Activated CD4-positive, alpha-beta T cell treated with anti-CD3 and anti-CD28 coated beads for 48 hours (primary cell): Measurements from ENCODE around the gene CGN.

Experiments
- DNase-seq: peaks from one replicate; pipeline ENCODE4 v3.0.0-alpha.2; 2020

Gene CGN

DNA sequence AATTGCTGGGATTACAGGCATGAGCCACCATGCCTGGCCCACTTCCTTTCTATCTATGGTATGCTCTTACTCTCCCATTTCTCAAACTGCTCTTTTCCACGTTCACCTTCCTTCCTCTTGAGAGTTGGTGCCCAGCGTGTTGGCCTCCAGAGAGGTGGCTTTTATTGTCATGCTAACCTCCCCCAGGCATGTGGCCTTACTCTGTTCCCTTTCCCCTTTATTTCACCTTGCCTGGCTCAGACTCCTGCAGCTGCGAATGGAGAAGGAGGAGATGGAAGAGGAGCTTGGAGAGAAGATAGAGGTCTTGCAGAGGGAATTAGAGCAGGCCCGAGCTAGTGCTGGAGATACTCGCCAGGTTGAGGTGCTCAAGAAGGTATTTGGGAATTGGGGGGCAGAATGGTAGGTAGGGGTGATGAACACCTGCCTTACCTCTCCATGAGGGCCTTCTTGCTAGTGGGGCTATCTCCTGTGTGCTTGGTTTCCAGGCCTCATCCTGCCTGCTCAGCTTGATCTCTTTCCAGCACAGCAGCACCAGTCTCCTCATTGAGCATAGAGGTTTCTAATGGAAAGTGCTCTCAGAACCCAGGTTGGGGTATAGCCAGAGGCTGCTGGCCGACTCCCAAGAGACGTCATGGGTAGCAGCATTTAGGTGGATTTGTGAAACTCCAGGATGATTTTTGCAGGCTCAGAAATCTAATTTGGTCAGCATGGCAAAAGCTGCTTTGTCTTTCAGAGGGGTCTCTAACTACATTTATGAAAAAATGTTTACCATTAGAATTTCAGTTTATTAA, 15.7 kb downstream of the CGN start:
- DNase-seq, result no peak

DNA sequence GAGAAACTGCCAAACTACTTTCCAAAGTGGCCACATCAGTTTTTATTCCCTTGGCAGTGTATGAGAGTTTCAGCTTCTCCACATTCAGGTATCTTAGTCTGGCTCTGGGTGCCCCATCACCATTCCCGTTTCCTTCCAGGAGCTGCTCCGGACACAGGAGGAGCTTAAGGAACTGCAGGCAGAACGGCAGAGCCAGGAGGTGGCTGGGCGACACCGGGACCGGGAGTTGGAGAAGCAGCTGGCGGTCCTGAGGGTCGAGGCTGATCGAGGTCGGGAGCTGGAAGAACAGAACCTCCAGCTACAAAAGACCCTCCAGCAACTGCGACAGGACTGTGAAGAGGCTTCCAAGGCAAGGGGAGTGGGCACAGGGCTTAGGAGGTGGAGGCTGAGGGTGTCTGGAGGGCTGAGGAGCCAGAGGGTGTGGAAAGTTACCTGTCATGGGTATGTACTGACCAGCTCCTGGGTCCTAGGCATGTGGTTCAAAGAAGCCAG, 18.1 kb downstream of the CGN start:
- no peak for DNase-seq

DNA sequence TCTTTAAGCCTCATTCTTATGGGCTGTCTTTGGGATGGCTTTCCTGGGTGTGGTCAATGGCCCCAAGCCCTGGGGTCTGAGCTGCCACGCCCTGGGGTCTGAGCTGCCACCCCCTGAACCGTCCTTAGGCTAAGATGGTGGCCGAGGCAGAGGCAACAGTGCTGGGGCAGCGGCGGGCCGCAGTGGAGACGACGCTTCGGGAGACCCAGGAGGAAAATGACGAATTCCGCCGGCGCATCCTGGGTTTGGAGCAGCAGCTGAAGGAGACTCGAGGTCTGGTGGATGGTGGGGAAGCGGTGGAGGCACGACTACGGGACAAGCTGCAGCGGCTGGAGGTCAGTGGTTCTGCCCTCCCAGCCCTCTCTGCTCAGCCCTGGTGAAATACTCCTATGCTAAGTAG, 18.6 kb downstream of the CGN start:
- DNase-seq, result no peak

DNA sequence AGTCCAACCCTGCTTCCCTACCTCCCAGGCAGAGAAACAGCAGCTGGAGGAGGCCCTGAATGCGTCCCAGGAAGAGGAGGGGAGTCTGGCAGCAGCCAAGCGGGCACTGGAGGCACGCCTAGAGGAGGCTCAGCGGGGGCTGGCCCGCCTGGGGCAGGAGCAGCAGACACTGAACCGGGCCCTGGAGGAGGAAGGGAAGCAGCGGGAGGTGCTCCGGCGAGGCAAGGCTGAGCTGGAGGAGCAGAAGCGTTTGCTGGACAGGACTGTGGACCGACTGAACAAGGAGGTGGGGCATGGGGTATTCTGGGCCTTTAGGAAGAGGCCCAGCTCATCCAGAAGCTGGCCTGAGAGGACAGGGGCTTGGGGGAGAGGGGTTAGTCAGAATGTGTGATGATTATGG, 19.3 kb downstream of the CGN start:
- no peak for DNase-seq

DNA sequence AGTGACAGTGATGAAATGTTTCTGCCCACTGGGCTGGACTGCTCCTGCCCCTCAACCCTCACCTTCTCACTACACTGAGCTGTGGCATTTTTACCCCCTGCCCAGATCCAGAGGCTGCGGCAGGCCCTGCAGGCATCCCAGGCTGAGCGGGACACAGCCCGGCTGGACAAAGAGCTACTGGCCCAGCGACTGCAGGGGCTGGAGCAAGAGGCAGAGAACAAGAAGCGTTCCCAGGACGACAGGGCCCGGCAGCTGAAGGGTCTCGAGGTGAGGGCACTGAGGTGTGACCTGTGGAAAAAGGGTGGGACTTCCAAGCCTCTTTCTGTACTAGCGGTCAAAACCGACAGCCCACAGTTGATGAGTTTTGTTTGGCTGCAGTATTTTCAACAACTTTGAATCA, 22.7 kb downstream of the CGN start:
- DNase-seq, result no peak

DNA sequence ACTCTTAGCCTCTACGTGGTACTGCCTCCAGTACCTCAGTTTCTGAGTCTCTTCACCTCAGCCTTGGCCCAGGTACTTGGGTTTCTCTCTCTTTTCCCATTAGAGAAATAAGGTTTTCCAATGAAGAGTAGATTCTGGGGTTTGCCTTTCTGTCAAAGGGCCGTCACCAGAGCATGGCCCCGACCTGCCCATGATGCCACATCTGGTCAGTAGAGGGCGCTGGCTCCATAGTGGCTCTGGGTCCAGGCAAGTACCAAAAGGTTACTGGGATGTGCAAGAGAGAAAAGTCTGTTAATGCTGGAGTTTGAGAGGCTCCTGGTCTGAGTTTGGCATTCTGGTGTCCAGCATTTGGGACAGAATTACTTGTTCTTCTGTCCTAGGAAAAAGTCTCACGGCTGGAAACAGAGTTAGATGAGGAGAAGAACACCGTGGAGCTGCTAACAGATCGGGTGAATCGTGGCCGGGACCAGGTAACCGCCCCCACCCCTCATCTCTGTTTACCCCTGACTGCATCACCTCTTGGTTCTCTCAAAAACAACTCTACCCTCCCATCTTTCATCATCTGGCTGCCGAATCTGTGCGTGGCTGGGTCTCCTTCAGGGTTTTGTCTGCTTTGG, 23.6 kb downstream of the CGN start:
- peak; percentile 88 for DNase-seq

DNA sequence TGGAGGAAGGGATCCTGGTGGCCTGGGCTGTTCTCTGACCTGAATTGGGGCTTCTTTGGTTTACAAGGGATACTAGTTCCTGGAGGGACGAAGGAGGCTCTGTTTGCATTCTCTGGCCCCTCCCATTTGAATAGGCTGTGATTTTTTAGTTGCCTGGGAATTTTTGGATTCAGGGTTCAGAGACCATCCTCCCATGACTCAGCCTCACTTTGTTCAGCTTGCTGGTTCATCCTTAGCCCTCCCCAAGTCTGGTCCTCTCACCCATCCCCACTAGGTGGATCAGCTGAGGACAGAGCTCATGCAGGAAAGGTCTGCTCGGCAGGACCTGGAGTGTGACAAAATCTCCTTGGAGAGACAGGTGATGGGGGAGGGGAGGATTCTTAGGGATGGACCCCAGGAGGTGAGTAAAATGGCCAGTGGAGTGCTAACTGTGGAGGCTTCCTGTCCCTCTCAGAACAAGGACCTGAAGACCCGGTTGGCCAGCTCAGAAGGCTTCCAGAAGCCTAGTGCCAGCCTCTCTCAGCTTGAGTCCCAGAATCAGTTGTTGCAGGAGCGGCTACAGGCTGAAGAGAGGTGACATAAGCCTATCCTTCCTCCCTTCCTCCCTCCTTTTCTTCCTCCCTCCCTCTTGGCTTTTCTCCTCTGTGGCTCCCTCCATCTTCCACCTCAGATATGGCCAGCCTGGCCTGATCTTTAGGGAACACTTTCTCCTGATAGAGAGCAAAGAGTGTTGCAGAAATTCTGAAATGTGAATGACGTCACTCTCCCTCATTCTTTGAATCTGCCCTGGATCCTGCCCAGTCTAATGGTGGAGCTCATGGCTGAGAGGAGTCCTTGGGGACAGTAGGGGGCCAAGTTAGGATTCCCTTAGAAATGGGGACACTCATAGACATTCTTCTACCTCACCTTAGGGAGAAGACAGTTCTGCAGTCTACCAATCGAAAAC, 24.4 kb downstream of the CGN start:
- DNase-seq, result no peak

DNA sequence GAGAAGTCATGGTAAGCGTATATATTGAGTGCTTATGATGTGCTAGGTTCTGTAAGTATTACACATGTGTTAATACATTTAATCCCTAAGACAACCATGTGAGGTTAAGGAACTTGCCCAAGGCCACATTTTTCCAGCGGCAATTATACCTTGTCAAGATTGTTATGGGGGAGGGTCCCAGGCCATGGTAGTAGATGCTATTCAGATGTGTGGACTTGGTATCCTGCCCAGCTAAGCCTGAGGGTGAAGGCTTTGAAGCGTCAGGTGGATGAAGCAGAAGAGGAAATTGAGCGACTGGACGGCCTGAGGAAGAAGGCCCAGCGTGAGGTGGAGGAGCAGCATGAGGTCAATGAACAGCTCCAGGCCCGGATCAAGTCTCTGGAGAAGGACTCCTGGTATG, 25.3 kb downstream of the CGN start:
- no peak for DNase-seq

DNA sequence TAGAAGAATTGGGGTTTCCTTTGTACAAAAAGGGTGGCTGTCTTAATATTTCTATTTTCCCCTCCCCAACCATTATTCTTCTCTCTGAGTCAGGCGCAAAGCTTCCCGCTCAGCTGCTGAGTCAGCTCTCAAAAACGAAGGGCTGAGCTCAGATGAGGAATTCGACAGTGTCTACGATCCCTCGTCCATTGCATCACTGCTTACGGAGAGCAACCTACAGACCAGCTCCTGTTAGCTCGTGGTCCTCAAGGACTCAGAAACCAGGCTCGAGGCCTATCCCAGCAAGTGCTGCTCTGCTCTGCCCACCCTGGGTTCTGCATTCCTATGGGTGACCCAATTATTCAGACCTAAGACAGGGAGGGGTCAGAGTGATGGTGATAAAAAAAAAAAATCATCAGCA, 25.9 kb downstream of the CGN start:
- no peak for DNase-seq

DNA sequence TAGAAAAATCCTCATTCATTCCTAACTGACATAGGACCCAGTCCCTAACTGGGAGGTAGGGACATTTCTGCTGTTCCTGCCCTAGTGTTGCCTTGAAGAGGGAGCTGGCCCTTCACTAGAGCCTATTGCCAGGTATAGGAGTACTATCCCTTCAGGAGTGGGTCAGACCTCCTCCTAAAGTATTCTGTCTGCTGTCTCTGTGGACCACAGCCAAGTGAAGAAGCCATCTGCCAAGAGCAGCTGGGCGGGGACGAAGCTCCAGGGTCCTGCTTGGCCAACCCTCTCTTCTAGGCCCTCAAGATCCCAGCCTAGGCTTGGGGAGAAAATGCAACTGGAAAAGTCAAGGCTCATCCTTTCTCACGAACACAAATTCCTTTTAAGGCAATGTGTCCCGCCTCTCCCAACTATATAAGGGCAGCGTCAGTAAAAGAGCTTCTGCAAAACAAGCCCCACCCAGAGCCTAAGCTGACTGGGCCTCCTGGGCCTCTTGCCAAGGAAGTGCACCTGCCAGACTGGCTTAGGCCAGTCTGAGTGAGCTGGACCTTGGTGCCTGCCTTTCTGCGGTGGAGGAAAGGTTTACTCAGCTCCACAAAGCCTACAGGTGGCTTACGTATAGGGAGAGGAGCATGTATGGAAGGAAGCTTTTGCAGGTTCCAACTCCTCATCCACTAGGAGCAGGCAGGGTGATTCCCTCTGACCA, 28.3 kb downstream of the CGN start:
- peak; percentile 53 for DNase-seq

DNA sequence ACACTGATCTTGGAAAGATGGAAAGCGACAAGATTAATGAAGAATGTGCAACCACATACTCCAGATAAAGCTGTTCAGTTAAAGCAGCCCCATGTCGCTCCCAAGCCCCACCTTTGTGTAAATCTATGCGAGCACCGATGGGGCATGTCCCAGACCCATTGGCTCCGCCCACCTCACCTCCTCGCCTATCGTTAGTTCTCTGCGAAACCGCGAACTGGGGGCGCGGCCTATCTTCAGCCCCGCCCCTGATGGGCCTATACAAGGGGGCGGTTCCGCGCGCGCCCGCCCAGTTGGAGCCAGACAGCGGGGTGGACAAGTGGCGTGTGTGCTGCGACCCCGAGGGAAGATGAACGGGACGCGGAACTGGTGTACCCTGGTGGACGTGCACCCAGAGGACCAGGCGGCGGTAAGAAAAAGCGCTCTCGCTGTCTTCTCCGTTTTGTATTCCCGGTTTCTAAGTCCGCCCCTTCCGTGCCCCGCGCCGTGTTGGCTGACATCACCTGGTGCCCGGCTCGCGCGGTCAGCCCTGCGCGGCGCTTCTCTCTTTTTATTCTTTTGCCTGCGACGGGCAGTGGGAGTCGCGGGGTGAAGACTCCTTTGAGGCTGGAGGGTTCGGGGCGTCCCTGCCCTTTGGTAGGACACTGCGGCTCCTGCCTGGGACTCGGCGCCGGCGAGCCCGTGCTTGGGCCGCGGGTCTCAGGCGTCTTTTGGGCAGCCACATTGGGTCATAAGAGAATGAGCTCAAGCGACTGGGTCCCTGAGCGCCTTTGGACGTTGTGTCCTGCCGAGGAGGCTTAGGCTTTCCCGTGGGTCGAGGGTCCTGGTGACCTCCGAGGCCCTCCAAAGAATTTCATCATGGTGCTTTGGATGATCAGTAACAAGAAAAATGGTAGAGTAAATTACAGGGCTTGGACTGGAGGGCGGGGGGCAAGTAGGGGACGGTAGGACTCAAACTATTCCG, 29.1 kb downstream of the CGN start, which contains the start of gene TUFT1:
Gene TUFT1 (plus strand): TSS at position 289 of the 961 bp plus-strand sequence. CDS start 58 bp downstream, at position 347.
- peak; percentile 97 for DNase-seq

DNA sequence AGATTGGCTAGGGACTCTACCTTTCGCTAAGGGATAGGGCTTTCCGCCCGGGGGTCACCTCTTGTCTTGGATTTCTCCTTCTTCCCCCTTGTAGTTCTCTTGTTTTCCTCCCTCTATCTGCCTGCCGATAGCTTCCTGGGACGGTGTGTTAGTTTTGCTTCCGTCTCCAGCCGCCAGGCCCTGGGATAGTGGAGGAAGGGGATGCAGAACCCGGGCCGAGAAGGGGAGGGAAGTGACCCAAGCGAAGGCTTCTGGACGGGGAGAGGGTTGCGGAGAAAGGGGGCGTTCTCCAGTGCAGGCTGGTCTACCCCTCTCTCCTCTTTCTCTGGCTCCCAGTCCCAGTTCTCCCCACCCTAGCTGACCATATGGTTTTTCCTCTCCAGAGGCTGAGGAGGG, 29.8 kb downstream of the CGN start:
- DNase-seq, result no peak

DNA sequence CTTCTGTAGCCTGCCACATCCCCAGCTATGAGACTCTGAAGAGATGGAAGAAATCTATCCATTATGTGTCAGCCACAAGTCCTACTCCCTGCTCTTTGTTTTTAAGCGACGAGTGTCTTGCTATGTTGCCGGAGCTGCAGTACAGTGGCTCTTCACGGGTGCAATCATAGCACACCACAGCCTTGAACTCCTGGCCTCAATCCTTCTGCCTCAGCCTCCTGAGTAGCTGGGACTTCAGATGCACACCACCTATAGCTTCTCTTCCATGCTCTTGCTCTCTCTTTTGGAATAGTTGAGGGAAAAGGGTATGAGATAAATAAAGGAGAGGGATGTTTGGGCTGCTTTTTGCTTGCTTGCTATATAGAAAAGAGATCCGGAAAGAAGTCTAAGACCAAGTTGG, 30.6 kb downstream of the CGN start:
- no peak for DNase-seq

DNA sequence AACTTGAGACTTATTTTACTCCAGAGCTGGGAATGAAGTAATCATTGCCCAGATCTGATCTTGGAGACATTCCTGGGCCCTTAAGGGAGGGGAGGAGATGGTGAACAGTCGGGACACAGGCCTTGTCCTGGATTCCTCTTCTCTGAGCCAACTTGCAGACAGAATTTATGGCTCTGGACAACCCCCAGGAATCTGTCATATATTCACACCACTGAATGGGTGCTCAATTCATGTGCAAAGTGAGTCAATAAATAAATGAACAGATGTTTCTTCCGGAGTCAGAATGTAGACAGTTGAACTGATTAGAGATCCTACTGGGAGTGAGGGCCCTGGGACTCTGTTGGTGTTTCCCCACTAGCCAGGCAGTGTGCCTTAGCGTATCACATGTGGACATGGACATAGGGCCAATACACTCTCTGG, 31.5 kb downstream of the CGN start:
- DNase-seq, result no peak

DNA sequence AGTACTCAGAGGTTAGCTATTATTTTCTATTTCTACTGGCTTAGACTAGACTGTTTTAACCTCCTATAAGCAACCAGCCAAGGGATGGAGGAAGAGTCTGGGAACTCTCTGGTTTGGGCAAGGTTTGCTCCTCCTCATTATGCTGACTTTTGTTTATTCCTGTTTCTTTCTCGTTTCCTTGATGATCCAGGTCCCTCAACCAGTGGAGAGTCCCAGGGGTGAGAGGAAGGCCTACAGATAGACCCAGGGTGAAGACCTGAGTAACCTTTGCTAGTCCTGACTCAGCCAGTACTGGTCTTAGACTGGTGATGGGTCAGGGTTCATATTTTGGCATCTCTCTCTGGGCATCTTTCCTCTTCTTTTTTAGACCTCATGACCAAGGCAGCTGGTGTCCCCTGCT, 34.4 kb downstream of the CGN start:
- no peak for DNase-seq

DNA sequence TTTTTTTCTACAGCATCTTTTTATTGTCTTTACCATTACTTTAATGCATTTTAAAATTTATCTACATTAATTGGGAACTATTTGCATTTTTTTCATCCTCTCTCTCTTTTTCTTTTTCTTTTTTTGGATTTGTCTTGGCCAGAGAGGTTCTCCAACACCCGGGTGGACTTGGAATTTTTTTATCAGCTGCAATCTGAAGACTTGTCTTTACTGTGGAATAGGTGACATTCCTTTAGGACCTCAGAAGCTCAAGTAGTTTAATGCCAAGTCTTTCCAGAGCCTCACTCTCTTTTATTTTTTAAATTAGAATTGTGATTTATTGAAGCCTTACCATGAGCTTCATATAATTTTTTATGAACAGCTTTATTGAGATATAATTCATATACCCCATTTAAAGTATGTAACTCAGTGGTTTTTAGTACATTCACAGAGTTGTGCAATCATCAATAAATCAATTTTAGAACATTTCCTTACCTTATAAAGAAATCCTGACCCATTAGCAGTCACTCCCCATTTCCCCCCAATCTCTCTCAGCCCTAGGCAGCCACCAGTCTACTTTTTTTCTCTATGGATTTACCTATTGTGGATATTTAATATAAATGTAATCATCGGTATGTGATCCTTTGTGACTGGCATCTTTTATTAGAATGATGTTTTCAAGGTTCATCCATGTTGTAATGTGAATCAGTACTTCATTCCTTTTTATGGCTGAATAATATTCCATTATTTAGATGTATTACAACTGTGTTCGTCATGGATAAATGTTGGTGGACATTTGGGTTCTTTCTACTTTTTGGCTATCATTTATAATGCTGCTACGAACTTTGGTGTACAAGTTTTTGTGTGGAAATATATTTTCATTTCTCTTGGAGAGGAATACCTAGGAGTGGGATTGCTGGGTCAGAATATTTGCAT, 35.1 kb downstream of the CGN start:
- no peak for DNase-seq

DNA sequence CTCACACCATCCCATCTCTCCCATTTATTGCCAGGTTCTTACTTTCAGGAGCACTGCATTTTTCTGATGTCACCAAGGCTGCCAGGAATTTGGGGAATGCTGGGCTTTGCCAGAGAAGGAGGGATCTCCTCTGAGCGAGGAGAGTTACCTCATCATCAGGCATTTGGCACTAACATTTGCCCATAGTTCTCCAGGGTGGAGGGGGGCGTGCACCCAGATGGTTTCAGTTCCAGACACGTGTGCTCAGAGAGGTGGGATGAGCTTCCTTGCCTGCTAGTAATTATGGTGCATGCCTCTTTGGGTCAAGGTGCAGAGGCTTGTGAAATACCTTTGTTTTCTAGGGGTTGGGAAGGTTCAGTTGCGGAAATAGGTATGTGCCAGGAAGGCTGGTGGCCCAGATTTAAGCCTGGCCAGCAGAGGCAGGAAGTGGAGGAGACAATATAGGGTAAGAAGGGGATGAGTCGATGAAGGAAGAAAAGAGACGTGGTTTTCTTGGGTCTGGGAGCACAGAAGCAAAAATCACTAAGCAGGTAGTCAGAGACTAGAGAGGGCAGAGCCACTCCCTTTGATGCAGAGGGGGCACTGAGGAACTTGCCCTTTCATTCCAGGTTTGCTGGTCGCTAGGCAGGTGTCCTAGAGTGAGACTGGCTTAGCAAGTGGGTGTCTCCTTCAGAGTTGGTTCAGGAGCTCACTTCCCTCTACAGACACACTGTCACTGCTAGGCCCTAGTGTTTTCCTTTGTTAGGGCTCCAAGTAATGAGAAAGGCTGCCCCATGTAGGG, 36.1 kb downstream of the CGN start:
- no peak for DNase-seq

DNA sequence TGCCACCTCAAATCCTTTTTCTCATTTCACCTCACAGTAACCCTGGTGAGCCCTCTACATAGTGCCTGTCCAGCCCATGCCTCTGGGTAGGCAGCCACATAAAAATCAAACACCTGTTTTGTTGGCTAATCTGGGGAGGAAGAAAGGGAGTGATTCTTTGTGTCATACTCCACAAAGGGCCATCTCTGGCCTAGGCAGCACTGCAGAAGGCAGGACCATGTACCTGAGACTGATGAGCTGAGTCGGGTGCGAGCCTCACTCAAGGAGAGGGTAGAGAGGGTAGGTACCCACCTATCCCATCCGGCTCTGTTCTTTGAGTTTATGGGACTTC, 36.7 kb downstream of the CGN start:
- DNase-seq, result no peak

DNA sequence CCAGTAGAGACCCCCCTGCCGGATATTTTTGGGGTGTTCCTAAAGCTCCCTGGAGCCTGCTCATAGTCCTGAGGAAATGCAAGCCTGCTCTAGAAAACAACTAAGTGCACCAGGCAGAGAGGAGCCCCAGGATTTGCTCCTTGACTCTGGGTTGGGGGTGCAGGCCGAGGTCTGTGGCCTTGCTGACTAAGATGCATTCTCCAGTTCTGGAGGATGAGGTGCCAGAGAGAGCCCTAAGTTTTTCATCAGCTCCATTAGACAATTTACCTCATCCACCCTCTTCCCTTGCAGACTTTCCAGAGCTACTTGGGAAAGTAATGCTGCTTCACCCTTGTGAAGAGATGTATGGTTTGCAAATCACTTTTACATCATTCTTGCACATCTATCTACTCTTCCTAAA, 38.0 kb downstream of the CGN start:
- no peak for DNase-seq

DNA sequence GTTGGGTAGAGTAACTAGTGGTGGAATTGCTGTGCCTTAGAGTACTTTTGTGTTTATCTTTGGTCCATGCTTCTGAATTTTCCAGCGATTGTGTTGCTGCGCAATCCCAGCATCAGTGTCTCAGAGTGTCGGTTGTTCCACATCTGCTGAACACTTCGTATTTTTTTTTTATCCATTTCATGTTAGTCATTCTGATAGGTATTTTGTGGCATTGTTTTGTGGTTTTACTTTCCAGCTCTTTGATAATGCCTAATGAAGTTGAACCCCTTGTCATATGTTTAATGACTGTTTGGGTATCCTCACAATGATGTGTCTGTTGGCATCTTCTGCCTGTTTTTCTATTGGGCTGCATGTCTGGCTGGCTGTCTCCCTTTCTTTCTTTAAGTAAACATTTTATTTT, 42.5 kb downstream of the CGN start:
- no peak for DNase-seq
